ENCODE data around the gene MOCOS.

MOCOS gene, protein sequence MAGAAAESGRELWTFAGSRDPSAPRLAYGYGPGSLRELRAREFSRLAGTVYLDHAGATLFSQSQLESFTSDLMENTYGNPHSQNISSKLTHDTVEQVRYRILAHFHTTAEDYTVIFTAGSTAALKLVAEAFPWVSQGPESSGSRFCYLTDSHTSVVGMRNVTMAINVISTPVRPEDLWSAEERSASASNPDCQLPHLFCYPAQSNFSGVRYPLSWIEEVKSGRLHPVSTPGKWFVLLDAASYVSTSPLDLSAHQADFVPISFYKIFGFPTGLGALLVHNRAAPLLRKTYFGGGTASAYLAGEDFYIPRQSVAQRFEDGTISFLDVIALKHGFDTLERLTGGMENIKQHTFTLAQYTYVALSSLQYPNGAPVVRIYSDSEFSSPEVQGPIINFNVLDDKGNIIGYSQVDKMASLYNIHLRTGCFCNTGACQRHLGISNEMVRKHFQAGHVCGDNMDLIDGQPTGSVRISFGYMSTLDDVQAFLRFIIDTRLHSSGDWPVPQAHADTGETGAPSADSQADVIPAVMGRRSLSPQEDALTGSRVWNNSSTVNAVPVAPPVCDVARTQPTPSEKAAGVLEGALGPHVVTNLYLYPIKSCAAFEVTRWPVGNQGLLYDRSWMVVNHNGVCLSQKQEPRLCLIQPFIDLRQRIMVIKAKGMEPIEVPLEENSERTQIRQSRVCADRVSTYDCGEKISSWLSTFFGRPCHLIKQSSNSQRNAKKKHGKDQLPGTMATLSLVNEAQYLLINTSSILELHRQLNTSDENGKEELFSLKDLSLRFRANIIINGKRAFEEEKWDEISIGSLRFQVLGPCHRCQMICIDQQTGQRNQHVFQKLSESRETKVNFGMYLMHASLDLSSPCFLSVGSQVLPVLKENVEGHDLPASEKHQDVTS

GRCh38 chr18:36187193-36187825, at the start of gene MOCOS:
TSS of gene MOCOS (plus strand) at chr18:36187497. CDS start at chr18:36187540, 43 bp downstream.
- CTCF ChIA-PET: interaction anchor here (0.7 to 1.2 kb wide), 3 partner anchors 31 to 97 kb away, joined by 3 read pairs; no protein-coding TSS in a partner anchor
- TF ChIP-seq, protein P1, sequence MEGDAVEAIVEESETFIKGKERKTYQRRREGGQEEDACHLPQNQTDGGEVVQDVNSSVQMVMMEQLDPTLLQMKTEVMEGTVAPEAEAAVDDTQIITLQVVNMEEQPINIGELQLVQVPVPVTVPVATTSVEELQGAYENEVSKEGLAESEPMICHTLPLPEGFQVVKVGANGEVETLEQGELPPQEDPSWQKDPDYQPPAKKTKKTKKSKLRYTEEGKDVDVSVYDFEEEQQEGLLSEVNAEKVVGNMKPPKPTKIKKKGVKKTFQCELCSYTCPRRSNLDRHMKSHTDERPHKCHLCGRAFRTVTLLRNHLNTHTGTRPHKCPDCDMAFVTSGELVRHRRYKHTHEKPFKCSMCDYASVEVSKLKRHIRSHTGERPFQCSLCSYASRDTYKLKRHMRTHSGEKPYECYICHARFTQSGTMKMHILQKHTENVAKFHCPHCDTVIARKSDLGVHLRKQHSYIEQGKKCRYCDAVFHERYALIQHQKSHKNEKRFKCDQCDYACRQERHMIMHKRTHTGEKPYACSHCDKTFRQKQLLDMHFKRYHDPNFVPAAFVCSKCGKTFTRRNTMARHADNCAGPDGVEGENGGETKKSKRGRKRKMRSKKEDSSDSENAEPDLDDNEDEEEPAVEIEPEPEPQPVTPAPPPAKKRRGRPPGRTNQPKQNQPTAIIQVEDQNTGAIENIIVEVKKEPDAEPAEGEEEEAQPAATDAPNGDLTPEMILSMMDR (IDR thresholded peaks at IDR 0.05; ENCODE audit: control extremely low read depth, extremely low read depth, low read depth, missing control alignments): no peak
- peak; percentile 83 for DNase-seq (ENCODE audit: extremely low spot score)
- POLR2A ChIA-PET: no interaction called here

GRCh38 chr18:36139245-36139644, 48.1 kb upstream of the MOCOS start:
- CTCF ChIA-PET: interaction anchor here (0.9 to 2.1 kb wide), 5 partner anchors 9 to 19 kb away, joined by 3 to 11 read pairs (median 5); partner anchors contain the start of genes ELP2 and SLC39A6
- no peak for DNase-seq (ENCODE audit: extremely low spot score)
- TF ChIP-seq, protein P1 (IDR thresholded peaks at IDR 0.05; ENCODE audit: control extremely low read depth, extremely low read depth, low read depth, missing control alignments): no peak
- POLR2A ChIA-PET: no interaction called here

DNA sequence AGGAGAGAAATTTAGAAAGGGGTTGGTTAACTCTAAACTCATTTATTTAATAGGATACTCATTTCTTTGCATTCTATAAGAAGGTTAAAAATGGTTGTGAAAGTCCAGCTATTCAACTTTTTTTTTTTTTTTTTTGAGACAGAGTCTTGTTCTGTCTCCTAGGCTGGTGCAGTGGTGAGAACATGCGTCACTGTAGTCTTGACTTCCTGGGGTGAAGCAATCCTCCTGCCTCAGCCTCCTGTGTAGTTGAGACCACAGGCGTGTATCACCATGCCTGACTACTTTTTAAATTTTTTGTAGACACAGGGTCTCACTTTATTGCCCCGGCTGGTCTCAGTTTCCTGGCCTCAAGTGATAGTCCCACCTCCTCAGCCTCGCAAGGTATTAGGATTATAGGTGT, 45.7 kb upstream of the MOCOS start:
- POLR2A ChIA-PET: no interaction called here
- CTCF ChIA-PET: no interaction called here
- TF ChIP-seq, protein P1 (IDR thresholded peaks at IDR 0.05; ENCODE audit: control extremely low read depth, extremely low read depth, low read depth, missing control alignments): no peak
- DNase-seq (ENCODE audit: extremely low spot score): no peak

DNA sequence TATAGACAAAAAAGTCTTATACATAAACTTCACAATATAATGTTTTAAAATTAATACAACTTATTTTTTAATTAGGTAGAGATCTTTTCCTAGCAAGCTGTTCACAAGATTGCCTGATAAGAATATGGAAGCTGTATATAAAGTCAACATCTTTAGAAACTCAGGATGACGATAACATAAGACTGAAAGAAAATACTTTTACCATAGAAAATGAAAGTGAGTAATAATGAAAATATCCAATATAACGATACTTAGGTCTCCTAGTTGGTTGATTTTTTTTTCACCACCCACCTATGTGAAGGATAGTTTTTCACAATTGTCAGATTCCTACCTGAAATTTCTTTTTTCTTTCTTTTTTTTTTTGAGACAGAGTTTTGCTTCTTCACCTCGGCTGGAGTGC, 44.5 kb upstream of the MOCOS start:
- TF ChIP-seq, protein P1 (IDR thresholded peaks at IDR 0.05; ENCODE audit: control extremely low read depth, extremely low read depth, low read depth, missing control alignments): no peak
- CTCF ChIA-PET: interaction anchor here (1.0 to 3.2 kb wide), 2 partner anchors 8 to 15 kb away, joined by 3 to 15 read pairs; no protein-coding TSS in a partner anchor
- no peak for DNase-seq (ENCODE audit: extremely low spot score)
- POLR2A ChIA-PET: interaction anchor here (0.7 kb wide), 1 partner anchor 217 kb away, joined by 6 read pairs; no protein-coding TSS in a partner anchor

DNA sequence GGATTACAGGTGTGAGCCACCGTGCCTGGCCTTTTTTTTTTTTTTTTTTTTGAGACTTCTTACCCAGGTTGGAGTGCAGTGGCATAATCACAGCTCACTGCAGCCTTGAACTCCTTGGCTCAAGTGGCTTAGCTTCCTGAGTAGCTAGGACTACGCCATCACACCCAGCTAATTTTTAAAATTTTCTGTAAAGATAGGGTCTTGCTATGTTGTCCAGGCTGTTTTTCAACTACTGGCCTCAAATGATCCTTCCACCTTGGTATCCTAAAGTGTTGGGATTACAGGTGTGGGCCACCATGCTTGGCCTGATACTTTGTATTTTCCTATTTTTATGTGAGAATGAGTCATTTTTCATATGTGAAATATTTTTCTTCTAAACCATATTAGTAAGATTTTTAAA, 43.9 kb upstream of the MOCOS start:
- DNase-seq (ENCODE audit: extremely low spot score): no peak
- ChIA-PET CTCF (interaction anchor here (1.0 to 3.2 kb wide), 2 partner anchors 9 to 14 kb away, joined by 3 to 15 read pairs; no protein-coding TSS in a partner anchor), POLR2A (interaction anchor here (0.7 kb wide), 1 partner anchor 218 kb away, joined by 6 read pairs; no protein-coding TSS in a partner anchor)
- TF ChIP-seq, protein P1 (IDR thresholded peaks at IDR 0.05; ENCODE audit: control extremely low read depth, extremely low read depth, low read depth, missing control alignments): no peak

Measured in GM10248 (cell line).